IPS-NIHi11 (cell line): ENCODE data around the gene DYSF.

ENCODE experiments used
- DNase-seq: peaks from one replicate; pipeline ENCODE4 v3.0.0; 2012; ENCODE audit warnings: mixed read lengths, low spot score

Gene DYSF

GRCh38 chr2:71614976-71615766 is 161.8 kb downstream of the DYSF start:
- DNase-seq = peak; percentile 13

DNA sequence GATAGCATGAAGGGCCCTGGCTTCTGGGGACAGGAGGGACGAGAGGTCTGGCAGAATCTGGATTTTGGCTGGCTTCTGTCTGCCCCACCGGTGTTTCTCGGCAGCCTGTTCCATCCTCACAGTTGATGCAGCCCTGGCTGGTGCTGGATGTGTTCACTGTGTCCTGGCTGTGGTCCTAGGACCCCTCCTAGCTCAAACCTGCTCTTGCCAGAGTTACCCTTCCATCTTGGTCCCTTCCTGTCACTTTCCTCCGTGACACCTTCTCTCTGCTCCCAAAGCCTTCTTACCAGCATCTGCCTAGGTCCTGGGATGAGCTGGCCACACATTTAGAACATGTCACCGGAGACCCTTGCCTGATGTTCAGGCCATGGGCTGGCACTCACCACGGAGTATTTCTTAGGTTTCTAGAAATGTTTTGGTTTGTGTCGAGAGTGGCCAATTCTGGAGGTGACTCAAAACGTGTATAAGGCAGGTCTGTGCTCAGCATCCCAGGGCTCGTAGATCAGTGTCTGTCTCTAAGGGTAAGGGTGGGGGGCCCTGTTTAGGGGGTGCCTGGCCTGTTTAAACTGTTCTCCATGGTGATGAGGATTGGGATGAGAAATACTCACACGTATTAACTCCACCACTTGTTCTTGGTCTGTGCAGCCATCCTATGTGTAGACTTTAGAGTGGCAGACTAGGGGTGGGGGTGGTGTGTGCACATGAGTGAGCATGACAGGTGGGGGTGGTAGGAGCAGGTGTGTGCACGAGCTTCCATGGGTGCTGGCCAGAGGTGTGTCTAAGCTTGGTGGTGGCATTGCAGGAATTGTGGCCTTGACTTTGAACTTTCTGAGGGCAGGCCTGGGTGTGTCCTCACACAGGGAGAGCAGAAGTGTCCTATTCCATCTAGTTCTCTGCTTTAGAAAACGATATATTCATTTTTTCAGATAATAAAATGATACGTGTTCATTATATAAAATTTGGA is 162.7 kb downstream of the DYSF start:
- DNase-seq = peak; percentile 1

DNA sequence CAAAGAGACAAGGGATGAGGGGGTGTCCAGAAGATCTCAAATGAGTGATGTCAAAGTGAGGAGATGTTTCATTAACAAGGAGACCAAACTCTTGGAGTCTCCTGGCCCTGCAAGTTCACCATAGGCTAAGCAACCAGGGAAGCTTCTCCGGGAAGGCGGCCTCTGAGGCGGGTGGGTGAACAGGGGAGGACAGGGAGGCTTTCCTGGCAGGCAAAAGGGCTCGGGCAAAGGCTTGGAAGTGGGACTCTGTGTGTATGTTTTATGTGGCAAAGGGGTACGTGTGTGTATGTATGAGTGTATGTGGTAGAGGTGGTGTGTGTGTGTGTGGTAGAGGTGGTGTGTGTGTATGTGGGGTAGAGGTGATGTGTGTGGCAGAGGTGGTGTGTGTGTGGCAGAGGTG is 163.9 kb downstream of the DYSF start:
- peak; percentile 1 for DNase-seq

GRCh38 chr2:71618327-71619113 is 165.2 kb downstream of the DYSF start:
- peak; percentile 31 for DNase-seq

DNA sequence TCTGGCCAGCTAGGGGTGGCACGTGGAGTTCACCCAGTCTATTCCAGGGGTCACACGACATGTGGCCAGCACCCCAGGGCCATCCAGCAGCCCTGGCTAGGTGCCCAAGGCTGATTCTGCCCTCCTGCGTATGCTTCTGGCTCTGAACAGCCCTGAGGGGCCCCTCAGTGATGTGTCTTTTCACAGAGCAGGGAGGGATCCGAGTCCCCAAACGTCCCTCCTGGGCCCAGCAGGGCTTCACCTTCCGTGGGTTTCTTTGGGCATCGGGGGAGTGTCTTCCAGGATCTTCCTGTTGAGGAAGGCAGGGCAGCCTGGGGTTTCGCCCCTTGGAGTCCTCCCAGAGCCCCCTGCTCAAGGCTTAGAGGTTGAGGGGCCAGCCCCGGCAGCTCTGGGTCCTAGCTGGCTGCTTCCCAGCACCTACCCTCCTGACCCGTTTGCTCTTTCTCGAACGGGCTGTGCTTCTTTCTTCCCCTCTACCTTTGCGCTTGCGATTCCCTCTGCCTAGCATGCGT is 165.9 kb downstream of the DYSF start:
- DNase-seq = peak; percentile 11

- DNase-seq = peak; percentile 5
Observed at GRCh38 chr2:71620116-71620515, 166.8 kb downstream of the DYSF start.

GRCh38 chr2:71620851-71621251 is 167.5 kb downstream of the DYSF start:
- DNase-seq = peak; percentile 4

DNA sequence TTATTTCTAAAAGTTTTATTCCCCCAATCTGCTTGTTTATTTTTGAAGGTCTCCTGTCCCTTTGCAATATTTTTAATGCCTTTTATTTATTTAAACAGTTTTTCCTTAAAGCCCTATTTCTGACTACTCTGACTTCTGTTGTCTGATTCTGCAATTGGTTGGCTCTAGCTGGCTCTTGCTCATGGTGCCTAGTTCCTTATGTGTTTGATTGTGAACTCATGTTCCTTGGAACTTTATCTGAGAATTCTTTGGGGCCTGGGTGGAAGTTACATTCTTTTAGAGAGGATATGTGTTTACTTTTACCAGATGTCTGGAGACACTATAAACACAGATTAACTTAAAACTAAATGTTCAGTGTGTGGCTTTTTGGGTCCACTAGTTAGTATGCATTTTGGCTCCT is 175.9 kb downstream of the DYSF start:
- DNase-seq = no peak

DNA sequence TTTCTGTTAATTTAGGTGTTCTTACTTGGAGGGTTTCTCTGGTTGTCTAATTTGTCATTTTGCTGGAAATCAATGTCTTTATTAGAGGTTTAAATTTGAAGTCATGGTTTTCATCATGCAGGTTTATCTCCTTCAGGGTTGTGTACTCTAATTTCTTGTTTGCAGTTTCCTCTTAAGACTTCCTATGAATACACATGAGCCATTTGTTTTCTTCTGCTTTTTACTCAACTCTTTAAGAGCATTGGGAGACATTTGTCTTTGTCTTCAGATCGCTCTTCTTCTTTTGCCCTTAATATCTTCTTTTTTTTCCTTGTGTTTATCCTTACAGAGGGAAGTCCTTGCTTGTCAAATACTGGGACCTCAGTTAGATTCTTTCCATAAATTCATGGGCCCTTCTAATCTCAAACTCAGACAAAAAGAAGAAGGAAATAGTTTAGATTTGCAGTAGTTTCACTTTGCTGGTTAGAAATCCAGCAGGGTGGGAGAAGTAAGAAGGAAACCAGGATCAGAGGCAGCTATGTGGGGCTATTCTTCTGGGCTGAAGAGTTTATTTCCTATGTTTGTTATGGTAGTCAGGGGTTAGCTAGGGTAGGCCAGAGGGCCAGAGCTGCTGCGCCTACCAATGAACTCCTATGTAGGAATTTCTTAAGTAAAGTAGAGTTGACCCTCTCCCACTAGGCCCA is 176.6 kb downstream of the DYSF start:
- DNase-seq = no peak

DNA sequence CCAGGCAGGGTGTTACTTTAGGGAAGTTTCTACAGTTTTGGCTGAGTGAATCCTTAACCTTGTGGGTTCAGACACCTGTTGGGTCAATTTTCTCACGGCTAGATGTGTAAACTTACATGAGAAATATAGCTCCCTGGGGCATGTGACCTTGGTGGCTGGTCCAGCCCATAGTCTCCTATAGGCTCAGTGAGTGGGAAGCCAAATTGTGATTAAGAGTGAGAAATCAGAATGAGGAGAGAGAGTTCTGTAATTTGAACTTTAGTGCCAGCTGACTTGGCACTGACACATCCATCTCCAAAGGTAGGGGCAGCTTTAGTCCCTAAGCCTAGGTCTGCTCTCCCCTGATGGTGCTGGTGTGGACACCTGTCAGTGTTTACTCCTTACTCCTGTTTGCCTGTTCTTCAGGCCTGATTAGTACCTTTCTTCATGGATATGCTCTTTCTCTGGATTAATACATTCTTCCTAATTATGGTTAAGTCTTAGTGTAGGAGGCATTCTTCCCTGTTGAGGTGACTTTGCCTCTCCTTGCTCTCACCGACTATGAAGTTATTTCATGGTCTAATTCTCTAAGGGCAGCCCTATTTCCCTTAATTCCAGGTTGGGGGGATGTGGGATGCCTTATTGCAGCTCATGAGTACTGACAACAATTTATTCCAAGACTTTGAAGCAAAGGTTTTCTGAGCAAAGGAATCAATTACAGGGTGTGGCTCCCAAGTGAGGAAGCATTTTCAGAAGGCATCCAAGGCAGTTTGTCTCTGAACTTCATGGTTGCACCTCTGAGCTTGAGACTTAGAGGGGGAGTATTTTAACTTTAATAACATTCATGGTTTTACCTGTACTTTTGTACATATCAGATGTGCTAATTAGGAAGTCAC is 177.3 kb downstream of the DYSF start:
- DNase-seq = no peak

DNA sequence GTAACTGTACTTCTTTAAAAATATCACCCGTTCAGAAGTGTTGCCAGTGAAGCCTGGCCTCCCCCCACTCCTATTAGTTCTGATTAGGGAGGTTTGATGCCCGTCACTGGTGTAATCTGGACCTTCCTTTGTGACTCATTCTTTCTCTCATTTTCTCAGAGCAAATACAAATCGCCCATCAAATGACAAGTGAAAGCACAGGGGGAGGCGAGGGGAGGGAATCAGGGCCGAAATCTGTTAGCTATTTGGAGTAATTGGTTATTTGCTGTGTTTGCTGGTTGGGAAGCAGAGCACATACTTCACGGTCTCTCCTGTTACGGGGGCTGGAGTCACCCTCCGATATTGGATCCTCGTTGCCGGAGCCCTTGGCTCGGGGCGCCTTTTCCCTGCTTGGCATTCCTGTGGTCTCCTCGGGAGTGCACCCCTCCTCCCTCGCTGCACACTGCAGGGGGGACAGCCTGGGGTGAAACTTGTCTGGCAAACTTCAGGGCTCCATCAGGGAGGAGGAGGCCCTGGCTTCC is 178.1 kb downstream of the DYSF start:
- no peak for DNase-seq

GRCh38 chr2:71633086-71633485 is 179.7 kb downstream of the DYSF start:
- DNase-seq = no peak

- DNase-seq = no peak
Observed at GRCh38 chr2:71634567-71634966, 181.2 kb downstream of the DYSF start.

- no peak for DNase-seq
Observed at GRCh38 chr2:71635798-71636197, 182.4 kb downstream of the DYSF start.

DNA sequence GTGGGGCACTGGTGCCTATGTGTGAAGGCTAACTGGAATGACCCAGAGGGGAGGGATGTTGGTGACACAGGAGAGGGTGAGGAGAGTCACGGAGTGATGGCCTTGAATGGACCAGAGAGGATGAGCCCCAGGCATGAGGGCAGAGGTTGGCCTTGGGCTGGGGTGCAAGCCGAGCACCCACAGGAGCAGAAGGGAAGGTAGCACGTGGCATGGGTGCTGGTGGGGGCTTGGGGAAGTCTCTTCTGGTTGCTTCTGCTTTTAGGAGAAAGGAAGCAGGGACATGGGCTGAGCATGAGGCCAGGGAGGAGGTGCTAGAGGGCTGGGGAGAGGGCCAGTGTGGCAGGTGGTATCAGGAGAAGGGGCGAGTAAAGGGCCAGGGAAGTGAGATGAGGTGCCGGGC is 183.8 kb downstream of the DYSF start:
- no peak for DNase-seq

DNA sequence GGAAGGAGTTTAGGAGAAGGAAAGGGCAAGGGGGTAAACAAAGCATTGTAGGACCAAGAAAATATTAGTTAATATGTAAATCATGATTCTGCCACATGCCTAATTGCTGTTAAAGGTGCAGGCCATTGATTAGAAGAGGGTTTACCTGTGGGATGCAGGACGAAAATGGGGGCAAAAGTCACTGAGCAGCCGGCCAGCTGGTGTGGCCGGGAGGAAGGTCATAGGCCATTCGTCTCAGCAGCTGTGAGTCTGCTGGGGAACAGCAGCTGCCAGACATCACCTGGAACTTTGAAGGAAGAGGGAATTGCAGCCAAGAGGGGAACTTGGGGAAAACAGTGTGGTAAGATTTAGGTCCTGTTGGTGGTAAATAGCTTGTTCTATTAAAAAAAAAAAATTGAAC is 184.4 kb downstream of the DYSF start:
- DNase-seq = no peak

DNA sequence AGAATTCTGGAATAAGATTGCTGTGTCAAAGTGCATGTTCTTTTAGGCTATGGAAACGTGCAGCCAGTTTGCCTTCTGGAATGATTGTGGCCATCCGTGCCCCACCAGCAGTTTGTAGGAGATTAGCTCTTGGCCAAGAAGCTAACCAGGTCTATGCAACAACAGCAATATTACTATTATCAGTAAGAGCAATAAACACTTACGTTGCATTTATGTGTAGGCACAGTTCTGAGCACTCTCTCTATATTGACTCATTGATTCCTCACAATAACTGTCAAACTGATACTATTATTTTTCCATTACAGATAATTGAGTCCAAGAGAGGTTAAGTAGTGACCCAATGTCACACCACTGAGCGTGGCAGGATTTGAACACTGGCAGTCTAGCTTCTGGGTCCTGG is 186.4 kb downstream of the DYSF start:
- no peak for DNase-seq

DNA sequence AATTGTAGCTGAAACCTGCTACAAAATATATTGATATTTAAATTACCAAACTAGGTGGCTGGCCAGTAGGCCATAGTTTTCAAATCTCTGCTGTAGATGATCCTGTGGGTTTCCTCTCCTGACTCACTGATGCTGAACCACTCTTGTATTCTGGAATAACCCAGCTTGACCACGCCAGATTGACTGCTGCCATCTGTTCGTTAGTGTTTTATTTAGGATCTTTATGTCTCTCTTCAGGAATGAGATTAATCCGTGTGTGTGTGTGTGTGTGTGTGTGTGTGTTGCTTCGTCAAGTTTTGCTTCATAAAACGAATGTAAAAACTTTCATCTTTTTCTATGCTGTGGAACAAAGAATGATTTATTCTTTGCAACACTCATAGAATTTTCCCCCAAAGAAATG is 187.1 kb downstream of the DYSF start:
- DNase-seq = no peak

- DNase-seq = no peak
Observed at GRCh38 chr2:71643674-71644357, 190.5 kb downstream of the DYSF start.

- DNase-seq = no peak
Observed at GRCh38 chr2:71646028-71646427, 192.7 kb downstream of the DYSF start.
